ENCODE results near the gene ZMIZ1.

Gene ZMIZ1

DNA sequence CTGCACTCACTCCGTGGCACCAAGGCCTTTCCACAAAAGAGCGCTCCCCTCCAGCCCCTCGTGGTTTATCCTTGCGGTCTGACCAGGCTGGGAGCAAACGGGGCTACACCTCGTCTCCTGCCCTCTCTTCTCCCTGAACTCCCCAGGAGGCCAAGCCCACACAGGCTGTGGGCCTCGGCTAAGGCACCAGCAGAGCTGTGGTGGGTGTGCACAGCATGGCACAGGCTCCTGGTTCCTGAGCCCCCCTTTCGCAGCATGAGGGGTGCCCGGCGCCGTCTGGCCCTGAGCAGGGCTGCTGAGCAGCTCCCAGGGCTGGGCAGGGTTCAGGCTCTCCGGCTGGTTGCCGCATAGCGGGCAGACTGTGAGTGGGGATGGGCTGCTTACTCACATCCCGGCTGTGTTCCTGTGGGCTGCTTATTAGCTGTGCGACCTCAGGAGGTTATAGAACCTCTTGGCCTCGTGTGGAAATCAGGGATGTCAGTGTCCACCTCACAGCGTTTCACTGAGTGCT is 90.4 kb downstream of the ZMIZ1 start:
- no peak for DNase-seq

DNA sequence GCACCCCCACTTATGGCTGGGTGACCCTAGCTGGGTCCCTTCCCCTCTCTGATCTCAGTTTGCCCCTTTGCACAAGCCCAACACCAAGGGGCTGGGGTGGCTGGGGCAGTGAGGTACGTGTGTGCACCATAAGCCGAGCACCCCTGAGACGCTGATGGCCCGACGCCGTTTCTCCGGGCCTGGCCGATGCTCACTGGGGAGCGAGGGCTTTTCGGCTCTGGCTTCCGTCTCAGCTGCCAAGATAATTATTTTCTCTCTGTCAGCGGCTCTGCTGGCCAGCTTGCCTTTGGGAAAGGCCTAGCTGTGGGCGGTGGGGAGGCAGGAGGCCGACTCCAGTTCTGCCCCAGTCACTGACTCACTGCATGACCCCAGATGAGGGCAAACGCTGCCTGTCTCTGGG is 91.0 kb downstream of the ZMIZ1 start:
- DNase-seq: no peak

DNA sequence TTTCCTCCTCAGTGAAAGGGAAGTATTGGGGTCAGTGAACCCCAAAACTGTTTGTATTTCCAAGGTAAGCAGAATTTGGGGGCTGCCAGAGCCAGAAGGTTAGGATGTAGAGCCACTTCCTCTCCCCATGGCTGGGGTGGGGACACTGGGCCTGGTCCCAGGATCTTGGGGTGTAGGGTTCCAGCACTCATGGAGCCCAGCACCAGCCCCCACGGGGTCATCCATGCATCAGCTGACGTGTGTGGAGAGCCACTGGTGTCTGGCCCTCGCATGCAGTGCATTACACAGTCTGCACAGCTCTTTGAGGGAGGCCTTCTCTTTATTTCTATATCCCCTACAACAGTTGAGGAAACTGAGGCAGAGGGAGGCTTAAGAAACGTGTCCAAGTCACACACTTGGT is 91.4 kb downstream of the ZMIZ1 start:
- no peak for DNase-seq

DNA sequence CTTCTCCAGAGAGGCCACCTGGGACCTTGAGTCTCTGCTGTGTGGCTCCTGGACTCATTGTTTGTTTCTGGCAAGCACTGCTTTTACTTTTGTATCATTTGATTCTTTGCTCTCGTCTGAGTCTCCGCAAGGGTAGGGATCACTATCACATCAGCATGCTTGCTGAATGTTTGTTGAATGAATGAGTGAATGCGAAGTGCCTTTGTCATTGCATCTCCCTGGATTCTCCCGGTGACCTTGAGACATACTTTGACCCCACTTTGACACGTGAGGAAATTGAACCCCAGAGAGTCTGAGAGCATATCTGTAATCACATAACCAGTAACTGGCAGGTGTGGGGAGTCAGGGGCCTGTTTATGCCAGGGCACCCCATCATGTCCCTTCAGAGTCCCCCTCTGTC is 92.8 kb downstream of the ZMIZ1 start:
- no peak for DNase-seq

DNA sequence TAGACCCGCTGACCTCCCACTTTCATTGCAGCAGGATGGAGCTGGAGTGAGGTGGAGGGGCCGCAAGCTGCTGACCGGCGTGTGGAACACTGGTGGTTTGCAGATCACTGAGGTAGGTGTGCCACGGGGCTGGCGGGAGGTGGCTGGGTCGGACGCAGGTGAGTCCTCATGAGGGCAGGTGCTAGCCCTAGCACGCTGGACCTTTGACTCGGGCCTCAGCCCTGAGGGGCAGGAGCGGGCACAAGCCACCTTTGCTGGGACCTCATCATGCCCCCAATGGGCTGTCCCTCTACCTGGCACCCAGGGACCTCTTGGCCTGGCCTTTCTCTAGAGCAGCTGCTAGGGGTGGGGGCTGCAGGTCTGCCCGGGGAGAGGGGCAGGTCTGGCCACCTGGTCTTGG is 93.3 kb downstream of the ZMIZ1 start:
- no peak for DNase-seq

DNA sequence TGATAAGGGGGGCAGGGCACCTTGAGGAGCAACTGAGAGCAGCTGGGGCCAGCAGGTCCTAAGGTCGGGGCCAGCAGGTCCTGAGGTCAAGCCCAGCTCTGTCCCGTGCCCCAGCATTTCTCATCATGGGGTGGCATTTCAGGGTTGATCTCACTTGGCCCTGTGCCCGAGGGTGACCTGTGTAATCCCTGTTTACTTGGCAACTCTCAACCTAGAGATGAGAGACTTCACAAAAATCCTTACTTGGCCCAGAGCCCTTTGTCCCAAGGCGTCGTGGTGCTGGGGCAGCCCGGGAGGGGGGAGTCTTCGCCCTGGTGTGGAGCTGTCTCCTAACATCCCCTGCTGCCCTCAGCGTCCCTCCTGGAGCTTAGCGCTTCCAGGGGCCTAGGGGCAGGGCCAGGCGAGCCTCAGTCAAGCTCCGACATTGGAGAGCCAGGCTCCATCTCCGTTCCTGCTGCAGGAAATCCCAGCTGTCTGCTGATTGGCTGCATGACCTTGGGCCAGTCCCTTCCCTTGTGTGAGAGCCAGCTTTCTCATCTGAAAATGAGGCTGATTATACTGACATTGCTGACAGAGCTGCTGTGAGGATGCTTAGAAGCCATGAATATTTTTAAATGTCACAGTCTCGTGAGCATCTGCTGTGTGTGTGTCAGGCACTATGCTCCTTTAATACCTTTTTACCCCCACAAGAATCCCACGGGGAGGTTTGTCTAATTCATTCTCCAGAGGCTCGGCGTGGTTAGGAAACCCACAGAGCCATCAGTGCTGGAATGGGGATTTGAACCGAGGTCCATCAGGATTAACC is 94.3 kb downstream of the ZMIZ1 start:
- DNase-seq: no peak

DNA sequence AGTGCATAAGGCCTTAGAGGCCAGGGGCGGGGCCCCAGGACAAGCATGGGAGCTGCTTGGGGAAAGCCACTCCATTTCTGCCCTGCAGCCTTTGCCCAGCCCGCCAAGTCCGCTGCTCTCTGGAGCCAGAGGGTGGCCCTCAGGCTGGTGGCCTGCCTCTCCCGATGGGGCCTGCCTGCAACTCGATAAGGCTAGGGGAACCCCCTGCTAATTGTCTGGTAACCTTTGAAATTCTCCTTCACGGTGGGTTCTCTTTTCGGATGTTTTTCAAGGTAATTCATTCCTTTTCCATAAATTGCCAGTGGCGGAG is 94.9 kb downstream of the ZMIZ1 start:
- DNase-seq: no peak

DNA sequence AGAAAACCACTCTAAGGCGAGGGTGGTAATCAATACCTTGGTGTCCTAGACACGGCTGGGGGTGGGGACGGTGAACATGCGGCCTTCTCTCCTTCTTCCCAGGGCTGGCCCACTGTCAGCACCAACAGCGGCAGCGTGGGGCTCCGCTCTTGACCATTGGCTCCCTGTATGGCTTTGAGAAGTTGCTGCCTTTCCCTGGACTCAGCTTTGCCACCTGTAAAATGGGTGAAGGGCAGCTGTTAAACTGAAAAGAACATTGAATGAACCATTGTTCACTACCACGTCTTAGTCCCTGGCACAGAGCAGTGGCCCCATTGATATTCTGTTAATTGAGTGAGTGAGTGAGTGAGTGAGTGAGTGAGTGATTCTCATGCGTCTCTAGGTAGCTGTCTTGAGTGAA is 95.3 kb downstream of the ZMIZ1 start:
- no peak for DNase-seq

DNA sequence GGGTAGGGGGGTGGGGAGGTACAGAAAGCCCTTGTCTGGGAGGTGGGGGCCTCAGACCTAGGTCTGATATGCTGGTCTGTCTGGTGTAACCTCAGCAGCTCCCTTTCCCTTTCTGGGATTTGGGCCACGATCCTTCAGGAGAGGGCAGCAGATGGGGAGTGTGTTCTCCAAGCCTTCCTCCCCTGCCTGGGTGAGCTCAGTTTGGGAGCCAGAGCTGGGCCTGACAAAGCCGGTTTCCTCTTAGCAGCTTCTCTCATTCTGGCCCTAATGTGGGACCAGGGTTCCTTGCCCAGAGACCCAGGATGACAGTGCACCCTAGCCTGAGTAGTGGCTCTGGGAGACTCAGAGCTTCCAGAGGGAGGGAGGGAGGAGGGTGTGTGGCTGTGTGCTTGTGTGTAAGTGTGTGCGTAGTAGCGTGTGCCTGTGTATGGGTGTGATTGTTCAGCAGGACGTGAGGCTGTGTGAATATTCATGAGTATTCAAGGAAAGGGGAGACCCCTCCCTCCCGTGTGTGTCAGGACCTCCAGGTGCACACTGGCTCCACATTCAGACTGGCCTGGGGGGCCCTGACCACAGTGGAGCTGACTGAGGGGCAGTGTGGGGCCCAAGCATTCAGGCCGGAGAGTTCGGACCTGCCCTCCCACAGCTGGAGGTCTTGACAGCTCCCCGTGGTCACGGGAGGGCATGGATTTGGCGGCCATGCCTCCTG is 96.5 kb downstream of the ZMIZ1 start:
- DNase-seq: no peak

DNA sequence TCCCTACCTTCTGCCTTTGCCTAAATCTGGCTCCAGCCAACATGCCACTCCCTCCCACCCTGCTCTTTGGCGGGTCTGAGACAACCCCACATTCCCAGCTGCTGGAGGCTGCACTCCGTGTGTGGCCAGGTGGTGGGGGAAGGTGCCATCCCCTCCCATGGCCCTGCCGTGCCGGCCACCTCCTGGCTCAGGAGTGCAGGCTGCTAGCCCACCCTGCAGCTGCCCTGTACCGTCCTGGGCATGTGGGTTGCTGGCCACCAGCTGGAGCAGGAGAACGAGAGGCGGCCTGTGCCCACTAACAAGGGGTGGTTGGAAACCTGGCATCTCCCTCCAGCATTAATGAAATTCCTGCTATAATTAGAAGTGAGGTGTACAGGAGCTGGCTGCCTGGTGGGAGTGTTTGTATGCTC is 97.6 kb downstream of the ZMIZ1 start:
- no peak for DNase-seq

DNA sequence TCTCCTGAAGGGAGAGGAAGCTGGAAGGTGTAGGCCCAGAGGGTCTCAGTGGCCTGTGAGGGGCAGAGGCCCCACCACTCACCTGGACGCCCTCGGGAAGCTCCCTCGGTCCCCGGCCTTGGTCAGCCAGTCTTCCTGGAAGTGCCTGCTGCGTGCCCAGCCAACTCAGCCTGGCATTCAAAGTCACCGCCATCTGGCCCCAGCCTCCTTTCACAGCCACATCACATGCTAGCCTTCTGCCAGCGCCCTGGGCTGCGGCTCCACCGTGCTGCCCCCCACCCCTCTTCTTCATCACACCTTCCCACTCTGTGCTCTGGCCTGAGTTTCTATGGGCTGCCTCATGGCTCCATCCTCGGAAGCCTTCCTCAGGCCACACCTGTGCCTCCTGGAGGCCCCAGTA is 98.0 kb downstream of the ZMIZ1 start:
- no peak for DNase-seq

DNA sequence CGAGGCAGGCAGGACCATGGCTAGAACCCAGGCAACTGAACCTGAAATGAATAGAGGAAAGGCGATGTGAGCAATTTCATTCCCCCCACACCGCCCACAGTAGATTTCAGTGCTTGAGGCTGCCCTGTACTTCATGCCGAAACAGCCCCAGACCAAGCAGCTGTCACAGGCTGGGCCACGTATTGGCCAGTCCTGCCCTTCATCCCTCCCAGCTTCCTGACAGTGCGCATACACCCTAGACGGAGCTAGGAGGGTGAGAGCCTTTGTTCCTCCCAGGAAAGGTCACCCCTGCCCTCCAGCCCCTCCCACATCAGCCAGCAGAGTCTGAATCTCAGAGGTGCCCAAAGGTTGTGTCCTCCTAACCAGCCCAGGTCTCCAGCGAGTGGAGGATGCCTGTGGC is 98.8 kb downstream of the ZMIZ1 start:
- DNase-seq: no peak

DNA sequence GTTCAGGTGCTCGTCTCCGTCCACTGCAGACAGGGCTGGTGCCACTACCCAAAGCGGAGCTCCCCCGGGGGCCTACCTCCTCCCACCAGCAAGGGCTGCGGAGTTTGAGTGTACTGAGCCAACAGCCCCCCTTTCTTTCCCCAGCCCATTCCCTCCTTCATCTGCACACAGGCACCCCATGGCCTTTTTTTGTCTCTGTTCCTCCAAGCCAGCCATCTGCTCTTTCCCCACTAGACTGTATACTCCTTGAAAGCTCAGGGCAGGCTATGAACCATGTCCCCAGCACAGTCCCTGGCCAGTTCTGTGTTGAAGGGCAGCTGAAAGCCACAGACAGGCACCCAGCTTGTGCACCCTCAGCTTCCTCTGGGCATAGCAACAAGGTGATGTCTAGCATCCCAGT is 99.4 kb downstream of the ZMIZ1 start:
- no peak for DNase-seq

DNA sequence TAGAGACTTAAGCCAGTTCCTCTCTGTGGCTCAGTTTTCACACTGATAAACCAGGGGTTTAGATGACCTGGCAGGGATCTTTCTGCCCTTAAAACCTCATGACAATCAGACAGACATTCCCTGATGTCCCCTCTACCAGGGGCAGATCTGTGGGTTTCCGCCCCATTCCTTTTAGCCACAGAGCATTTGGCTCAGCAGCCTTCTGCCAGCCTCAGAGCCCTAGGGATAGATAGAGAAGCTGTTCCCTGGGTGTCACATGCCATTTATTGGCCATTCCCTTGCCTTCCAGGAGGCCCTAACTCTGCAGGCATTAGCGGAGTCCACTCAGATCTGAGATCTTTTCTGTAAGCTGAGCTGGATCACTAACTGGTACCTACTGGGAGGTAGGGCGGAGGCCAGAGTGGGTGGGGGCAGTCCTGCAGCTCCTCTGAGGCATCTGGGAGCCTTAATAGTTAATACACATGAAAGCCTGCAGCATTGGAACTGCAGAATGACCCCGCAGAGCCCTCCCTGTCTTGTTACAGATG is 101.5 kb downstream of the ZMIZ1 start:
- DNase-seq: no peak

DNA sequence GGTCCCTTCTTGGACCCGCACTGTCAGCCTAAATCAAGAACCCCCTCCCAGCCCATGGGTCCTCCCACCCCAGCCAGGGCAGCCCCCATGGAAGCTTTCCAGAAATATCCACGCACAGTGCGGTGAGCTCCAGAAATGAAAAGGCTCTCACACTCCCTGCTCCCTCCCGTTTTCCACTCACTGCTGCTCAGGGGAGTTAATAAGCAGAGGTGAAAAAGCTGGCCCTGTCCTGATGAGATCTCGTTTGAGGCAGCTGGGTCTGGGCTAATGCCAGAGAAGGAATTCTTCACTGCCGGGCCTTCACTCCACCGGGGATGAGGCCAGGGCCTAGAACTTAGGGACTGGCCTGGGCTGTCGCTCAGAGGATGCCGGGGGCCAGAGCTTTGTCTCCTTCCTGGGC is 102.2 kb downstream of the ZMIZ1 start:
- DNase-seq: no peak

DNA sequence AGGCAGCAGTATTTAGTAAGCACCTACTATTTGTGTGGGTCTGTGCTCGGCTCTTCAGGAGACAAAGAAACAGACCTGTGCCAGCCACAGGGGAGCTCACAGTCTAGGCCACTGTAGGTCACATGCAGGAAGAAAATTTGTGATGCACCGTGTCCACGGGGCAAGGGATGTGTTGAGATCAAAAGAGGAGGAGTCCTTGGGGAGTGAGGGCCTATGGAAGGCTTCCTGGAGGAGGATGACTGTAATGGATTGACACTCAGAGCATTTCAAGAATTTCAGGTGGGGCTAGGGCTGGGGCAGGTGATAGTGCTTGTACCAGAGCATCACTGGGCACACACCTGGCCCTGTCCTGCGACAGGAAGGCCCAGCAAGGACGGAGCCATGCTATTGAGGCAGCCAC is 102.7 kb downstream of the ZMIZ1 start:
- no peak for DNase-seq

DNA sequence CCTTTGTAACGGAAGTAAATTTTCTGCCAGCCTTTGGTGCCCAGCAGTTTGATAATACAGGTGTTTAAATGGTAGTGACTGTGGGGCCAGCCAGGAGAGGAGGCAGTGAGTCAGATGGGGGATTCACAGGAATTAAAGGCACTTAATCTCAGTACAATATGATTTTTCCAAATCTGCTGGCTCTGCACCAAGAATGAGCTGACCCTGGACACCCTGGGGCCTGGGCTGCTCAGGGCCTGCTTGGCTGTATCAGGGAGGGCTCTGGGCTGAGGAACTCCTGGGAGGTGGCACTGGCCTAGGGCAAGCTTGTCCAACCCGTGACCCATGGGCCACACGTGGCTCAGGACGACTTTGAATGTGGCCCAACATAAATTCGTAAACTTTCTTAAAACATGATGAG is 104.1 kb downstream of the ZMIZ1 start:
- no peak for DNase-seq

DNA sequence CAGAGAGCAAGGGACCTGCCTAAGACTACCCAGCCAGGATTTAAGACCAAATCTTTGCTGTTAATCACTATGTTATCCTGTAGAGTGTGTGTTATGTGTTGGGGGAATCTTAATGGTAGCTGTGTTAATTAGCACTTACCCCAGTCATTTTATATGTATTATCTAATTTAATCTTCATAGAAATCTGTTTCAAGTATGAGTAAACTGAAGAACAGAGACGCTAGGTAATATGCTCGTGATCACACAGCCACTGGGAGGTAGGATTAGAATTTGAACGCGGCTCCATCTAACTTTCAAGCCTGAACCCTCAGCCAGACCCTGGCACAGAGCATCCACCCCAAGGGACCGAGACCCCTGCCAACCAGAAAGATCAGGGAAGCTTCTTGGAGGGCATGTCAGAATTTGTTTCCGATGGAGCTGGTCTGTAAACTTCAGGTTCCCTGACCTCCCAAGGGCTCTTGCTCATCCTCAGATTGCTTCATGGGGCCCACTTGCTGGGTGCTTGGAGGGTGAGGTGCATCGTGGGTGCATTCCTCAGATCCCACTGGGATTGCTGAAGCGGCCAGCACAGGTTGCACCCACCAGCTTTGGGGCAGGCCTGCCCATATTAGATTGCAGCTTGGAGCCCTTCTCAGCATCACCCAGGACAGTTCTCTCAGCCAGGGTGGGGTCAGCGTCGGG is 105.0 kb downstream of the ZMIZ1 start:
- no peak for DNase-seq

DNA sequence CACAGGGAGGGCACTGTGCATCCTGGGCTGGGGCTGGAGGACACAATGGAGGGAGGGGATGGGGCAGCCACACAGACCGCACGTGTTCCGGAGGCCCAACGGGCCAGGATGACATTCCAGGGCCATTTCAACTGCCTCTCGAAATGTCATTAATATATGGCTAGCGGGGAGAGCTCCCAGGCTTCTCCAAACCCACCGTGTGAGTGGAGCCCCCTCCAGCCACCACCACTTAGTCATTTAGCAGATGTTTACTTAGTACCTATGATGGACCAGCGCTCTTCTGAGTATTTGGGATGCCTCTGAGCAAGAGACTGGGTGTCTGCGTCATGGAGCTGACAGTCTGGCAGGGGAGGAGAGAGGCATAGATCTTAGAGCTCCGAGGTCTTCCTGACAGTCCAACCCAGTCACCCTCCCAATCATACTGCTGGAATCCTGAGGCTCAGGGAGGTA is 107.3 kb downstream of the ZMIZ1 start:
- DNase-seq: no peak

DNA sequence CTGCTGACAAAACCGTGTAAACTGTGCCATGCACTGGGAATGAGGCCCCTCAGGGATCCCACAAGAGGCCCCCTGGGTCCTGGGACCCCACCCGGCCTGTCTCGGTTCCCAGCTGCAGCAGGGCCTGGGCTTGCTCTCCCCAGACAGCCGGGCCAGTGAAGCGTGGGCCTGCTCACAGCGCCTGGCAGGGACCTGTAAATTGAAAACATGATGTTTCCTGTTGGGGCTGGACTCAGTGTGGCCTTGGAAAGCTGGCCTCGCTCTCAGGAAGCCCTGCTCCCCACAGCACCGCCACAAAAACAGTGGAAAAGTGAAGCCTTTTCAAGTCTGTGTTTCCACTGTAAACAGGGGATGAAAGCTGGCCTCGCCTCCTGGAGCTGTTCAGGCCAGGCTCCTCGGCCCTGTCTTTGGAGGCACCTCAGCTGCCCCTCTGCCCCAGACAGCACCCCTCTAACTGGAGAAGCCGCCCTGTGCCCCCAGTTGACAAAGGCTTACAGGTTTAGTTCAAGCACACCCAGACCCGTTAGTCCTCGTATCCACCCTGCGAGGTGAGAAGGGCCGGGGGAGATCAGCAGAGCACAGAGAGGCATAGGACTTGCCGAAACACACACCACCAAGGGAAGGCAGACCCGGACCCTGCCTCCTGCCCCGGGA is 108.3 kb downstream of the ZMIZ1 start:
- DNase-seq: no peak

DNA sequence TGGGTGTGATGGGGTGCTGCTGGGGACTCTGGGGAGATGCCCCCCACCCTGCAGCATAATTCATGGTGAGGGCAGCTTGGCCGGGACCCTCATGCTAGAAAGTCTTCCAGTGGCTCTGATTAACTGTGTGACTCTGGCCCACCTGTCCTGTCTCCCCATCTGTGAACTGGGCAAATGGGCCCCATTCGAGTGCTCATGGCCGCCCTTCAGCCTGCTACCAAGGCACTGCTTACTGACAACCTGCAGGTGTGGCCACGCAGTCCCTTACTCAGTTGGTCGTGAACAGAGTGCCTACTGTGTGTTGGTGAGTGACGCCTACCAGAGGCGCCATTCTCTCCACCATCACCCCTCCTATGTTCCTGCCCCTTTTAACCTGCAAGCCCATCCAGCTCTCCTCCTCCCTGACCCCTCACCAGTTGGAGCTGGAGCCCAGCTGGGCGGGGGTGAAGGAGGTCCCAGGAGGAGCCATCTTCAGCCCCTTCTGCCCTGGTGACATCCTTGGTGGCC is 109.4 kb downstream of the ZMIZ1 start:
- no peak for DNase-seq

DNA sequence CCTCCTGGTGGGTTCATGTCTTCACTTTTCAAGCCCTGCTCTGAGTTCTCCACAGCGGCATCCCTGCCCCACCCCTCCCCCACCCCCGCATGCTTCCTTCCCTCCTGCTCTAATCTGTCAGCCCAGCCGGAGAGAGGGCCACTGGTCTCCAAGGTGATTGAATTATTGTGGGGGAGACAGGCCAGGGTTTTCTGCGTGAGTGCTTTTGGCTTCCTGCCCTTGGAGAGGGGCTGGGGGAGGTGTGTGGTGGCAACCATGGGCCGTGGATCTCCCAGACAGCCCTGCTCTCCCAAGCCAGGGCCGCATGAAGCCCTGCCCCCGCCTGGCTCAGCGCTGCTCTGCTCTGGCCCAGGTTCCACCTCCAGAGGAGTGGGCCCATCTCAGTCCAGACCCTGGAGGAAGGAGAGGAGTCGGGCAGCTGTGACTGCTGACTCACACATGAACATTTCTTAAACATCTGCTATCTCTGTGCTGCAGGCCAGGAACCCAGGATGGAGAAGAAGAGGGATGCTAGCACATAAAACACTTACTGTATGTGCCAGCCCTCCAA is 109.9 kb downstream of the ZMIZ1 start:
- peak; percentile 13 for DNase-seq
